ENCODE data around the gene UBIAD1.
A peak's percentile ranks its signal among the peaks of the same experiment; 100 is the strongest.
"Not testable (repeated sequence)": the region's sequence is repeated elsewhere in the genome, so short reads cannot be mapped to it uniquely, and the experiment has no call there.

Gene UBIAD1

DNA sequence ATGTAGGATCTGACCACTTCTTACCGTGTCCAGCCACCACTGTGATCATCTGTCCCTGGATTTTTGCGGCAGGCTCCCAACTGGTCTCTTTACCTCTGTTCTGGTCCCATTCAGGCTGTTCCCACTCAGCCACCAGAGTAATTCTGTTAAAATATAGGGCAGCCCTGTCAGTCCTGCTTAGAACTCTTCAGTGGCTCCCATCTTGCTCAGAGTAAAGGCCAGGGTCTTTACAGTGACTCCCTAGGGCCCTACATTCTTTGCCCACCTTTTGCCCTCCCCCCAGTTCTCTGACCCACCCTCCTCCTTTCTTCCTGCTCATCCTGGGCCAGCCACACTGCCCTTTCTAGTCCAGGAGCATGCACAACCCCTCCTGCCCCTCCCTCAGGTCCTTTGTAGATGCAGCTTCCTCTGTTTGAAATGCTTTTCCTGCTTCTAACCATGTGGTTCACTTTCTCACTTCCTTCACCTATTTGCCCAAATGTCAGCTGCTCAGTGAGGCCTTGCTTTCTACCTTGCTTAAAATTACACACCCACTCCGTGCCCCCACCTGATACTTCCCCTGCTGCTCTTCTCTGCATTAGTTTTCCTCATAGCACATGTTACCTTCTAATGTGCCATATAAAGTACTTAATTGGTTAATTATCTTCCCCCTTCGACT, 7.8 kb downstream of the UBIAD1 start:
- peak; percentile 69 for DNase-seq

DNA sequence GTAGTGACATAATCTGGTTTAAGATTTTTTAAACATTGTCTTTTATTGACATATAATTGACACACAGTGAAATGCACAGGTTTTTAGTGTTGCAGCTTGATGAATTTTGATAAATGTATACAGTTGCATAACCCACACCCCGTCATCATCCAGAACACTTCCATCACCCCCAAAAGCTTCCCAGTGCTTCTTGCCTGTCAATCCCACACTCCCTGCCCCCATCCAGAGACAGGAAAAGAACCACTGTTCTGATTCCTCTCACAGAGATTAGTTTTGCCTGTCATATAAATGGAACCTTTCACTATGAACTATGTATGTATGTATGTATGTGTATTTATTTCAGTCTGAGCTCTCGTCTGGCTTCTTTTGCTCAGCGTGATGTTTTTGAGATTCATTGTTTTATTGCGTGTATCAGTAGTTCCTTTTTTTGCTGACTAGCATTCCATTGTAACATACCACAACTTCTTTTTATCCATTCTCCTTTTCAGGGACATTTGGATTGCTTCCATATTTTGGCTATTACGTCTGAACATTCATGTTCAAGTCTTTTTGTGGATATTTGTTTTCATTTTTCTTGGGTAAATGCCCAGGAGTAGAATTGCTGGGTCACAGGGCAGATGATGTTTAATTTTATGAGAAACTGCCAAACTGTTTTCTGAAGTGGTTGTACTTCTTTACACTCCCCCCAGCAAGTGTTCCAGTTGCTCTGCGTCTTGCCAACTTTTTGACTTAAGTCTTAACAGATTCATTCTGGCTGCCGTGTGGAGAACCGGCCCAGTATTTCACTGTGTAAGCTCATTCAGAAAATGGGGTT, 8.7 kb downstream of the UBIAD1 start:
- no peak for DNase-seq

DNA sequence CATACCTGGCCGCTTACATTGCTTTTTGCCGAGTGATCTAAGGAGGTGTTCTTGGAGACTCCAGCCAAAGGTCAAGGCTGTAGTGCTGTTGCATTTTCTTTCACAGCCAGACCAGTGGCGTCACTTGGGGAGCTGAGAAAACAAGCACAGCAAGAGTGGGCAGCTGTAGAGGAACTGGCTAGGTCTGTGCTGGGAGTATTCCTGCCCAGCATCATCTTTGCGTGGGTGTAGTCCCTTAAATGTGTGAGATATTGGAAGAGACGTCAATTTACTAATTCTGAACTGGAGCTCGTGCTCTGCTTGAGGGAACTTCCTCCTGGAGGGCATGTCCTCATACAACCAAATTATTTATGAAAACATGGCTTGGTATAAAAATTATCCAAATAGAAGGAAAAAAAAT, 10.2 kb downstream of the UBIAD1 start:
- DNase-seq: no peak

DNA sequence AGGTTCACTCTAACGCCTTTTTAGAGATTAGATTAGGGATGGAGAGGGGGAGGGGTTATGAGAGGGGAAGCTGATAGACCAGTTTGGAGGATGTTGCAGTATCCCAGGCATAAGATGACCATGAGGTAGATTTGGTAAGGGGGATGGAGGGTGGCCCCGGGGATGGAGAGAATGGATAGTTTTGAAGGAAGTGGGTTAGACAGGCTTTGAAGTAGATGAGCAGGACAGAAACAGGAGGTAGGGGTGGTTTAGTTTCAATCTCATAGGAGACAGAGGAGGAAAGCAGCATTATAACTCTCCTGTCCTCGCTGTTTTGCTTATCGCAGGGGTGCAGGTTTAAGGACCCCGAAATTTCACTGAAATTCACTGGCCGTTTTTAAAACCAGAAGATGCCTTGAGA, 11.8 kb downstream of the UBIAD1 start:
- DNase-seq: no peak

DNA sequence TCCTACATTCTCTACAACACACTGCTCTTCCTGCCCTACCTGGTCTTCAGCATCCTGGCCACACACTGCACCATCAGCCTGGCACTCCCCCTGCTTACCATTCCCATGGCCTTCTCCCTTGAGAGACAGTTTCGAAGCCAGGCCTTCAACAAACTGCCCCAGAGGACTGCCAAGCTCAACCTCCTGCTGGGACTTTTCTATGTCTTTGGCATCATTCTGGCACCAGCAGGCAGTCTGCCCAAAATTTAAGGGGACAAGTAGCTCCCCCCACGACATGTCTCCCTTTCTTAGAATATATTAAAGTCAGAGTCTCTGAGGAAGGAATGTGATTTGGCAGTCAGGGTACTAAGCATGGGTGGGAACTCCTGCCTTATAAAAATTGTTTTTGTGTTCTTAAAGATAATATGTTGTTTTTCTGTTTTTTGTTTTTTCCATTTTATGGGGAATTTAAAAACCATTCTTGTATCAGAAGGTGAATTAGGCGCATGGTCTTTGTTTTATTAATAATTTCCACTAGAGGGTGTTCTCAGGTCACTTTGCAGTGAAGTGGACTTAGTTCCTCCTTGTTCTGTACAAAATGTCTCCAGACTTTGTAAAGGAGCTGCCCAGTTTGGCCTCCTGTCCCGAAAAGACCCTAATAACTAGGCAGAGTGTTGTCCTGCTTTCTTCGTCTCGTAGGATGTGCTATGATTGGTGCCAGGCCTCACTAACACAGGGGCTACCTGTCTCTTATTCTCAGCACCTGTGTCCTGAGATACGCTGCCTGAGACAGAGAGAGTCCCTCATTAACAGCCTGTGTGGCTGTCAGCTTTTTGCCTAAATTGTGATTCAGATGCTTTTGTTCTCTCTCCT, 13.1 kb downstream of the UBIAD1 start:
- DNase-seq: peak; percentile 49

DNA sequence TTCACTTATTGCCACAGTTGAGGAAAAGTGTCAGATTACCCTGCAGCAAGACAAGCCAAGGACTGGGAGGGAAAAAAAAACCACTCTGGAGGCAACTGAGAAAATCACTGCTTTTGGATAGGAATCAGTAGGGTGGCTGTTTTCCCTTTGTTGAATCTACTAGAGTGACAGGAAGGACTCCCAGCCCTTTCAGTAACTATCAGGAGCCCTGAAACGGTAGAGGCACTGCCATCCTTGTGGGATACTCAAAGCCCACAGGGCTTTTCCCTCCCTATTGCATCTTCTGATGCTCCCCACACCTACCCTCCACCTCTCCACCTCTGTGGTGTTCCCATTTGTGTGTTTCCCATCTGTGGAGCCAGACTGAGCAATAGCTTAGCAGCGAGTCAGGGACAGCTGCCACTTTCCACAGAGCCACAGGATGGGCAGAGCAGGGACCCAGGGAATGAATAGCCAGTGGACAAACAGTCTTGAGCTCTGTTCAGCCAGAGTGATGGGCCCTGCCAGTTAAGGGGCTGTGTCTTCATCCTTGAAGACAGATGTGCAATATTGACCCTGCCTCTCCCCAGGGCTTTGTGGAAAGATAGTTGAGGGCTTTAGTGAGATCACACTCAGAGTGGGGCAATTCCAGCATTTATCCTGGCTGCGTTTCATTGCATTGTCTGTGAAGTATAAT, 13.9 kb downstream of the UBIAD1 start:
- DNase-seq: no peak

DNA sequence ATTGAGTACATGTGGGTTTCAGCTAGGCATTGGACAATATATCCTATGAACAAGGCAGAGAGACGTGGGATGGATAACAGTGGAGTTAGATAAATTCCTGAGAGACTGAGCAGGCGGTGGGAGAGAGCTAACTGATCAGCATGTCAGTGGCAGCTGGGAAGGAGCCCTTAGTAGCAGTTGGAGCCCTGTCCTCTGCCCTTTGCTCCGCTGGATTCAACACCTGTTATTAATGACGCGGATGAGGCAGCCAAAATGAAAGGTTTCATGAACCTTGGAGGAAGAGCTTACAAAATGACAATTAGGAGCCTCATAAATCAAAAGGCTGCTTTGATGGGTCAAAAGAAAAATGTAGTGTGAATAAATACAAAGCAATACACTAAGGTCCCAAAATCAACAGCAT, 16.1 kb downstream of the UBIAD1 start:
- no peak for DNase-seq

DNA sequence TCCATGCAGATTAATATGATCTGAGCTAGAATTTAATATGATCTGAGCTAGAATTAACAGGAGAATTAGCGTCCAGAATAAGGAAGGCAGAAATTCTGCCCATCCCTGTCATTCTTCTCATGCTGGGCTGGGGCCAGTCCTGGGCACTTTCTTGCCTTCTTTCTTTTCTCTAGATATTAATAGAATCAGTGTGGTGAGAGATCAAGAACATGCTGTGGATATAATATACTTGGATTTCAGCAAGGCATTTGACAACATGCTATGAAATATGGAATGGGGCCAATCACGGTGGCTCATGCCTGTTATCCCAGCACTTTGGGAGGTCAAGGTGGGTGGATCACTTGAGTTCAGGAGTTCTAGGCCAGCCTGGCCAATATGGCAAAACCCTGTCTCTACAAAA, 18.1 kb downstream of the UBIAD1 start:
- no peak for DNase-seq

DNA sequence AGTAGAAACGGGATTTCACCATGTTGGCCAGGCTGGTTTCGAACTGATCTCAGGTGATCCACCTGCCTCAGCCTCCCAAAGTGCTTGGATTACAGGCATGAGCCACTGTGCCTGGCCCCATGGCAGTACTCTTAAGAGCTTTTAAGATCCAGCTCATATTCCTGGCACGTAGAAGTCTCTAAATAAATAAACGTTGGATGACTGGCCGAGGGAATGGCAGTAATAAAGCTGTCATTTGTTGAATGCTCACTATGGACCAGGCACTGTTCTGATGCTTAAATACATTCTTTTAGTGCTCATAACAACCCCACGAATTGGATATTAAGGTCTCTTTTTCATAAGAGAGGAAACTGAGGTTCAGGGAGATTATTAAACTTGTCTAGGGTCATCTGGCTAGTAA, 20.9 kb downstream of the UBIAD1 start:
- no peak for DNase-seq

DNA sequence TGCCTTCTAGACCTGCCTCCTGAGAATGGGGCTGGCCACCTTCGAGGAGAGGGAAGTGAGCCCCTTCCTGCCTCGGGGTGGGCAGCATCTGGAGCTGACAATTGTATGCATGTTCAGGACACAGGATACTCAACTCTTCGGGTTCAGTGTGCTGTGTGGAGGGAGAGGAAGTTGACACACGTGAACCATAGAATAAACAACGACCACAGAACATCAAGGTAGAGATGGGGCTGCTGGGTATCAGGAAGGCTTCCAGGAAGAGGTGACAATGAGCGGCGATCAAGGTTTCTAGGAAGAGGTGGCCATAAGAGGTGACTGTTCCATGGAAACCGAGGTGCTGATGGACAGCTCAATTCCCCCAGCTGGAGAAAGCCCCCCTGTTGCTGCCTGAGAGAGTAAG, 22.0 kb downstream of the UBIAD1 start:
- DNase-seq: no peak

DNA sequence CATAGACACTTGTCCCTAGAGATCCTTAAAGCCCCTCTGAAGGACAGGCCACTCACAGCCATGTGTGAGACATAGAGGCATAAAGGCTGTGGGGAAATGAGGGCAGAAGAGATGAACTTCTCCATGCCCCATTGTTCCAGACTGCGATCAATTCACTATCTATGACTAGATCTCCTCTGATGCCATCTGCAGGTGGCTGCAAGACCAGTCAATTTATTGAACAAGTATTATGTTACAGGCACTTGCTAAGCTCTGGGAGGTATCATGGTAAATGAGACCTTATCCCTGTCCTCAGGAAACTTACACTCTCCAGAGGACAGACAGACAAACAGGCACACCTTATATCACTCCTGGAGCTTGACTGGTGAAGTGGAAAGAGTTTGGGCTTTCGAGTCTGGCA, 22.9 kb downstream of the UBIAD1 start:
- no peak for DNase-seq

DNA sequence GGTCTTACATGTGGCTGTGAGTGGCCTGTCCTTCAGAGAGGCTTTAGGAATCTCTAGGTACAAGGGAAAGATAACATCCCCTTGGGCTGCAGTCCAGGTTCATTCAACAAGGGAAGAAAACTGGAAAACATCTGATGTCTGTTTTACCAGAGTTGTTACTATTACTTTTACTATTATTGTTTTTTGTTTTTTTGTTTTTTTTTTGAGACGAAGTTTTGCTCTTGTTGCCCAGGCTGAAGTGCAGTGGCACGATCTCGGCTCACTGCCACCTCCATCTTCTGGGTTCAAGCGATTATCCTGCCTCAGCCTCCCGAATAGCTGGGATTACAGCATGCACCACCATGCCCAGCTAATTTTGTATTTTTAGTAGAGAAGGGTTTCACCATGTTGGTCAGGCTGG, 24.8 kb downstream of the UBIAD1 start:
- not testable (repeated sequence) for DNase-seq

DNA sequence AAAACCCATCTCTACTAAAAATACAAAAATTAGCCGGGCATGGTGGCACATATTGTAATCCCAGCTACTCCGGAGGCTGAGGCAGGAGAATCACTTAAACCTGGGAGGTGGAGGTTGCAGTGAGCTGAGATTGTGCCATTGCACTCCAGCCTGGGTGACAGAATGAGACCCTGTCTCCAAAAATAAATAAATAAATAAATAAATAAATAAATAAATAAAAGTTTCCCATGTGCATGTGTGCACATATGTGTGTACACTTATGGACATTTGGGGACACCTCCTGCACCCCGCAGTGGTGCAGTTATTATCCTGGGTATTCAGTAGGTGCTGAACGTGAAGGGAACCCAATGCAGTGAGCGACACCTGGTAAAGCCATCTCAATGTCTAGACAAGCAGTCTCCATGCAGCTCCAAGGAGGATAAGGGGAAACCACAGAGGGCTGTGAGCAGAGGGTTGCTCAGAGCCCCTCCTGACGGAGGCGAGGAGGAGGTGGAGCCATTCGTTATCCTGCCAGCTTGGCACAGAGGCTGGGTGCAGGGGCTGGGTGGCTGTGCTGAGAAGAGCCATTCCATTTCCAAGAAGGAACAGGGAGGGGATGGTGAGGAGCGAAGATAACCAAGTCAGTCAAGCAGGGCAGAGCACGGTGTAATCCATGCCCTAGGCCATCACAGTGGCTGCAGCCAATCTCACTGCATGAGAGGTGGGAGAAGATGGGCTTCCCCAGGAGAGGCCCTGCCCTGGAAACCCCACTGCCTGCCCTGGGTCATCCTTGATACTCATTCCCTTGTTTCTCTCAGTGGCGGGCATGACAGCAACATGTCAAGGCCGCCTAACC, 25.6 kb downstream of the UBIAD1 start:
- DNase-seq: no peak

DNA sequence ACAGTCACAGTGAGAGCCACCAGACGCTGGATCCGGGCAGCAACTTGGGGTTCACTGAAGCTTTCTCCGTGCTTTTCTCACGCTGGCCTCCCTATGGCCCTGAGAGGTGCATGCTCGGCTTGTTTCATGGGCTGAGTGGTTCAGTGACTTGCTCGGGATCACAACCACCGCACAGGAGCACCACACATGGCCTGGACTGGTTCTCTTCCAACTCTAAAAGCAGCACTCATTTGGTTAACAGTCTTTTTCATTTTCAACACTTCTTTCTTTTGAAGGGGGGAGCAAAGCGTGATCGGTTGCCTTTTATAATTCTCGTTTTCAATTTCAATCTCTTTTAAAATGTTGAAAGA, 26.2 kb downstream of the UBIAD1 start:
- no peak for DNase-seq

DNA sequence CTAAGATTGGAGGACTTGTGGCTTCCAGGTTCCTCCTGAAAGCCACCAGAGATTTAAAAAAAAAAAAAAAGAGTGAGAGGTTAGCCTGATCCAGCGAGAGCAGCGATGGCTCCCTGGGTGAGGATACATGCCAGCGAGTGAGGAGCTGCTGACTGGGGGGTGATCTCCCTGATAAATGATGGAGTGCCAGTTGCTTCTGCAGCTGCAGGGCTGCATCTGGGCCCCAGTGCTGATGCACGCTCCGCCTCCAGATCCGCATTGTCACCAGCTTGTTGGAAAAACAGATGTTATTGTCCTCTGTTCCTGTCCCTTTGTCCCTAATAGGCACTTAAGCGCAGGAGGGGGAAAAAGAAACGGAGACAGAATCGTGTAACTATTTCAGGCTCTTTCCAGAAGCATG, 28.6 kb downstream of the UBIAD1 start:
- DNase-seq: peak; percentile 60

DNA sequence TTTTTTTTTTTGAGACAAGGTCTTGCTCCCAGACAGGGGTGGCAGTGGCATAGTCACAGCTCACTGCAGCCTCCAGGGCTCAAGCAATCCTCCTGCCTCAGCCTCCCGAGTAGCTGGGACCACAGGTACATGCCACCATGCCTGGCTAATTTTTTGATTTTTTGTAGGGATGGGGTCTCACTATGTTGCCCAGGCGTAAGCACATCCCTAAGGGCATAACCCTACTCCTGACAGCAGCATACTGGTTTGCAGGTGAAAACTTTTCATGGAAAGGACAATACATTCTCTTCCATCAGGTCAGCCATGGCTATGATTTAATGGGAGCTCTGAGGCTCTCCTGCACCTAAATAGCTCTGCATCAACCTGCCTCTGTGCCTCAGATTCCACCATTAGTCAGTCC, 29.4 kb downstream of the UBIAD1 start:
- DNase-seq: no peak

DNA sequence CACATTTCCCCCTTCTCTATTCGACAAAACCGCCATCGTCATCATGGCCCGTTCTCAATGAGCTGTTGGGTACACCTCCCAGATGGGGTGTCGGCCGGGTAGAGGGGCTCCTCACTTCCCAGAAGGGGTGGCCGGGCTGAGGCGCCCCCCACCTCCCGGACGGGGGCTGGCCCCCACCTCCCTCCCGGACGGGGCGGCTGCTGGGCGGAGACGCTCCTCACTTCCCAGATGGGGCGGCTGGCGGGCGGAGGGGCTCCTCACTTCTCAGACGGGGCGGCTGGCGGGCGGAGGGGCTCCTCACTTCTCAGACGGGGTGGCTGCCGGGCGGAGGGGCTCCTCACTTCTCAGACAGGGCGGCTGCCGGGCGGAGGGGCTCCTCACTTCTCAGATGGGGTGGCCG, 32.5 kb downstream of the UBIAD1 start:
- not testable (repeated sequence) for DNase-seq

DNA sequence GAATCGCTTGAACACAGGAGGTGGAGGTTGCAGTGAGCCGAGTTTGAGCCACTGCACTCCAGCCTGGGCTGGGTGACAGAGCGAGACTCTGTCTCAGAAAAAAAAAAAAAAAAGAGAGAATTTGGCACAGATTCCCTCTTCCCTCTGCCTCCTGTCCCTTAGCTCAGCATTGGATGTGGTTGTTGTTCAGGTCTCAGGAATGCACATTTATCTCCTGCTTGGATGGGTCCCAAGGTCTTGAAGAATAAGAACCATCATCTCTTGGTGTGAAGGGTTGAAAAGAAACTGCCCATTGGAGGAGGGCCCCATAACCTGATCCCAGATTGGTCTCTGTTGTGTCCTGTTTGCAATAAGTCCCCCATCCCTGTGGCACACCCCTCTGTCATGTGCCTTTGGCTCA, 34.9 kb downstream of the UBIAD1 start:
- no peak for DNase-seq

DNA sequence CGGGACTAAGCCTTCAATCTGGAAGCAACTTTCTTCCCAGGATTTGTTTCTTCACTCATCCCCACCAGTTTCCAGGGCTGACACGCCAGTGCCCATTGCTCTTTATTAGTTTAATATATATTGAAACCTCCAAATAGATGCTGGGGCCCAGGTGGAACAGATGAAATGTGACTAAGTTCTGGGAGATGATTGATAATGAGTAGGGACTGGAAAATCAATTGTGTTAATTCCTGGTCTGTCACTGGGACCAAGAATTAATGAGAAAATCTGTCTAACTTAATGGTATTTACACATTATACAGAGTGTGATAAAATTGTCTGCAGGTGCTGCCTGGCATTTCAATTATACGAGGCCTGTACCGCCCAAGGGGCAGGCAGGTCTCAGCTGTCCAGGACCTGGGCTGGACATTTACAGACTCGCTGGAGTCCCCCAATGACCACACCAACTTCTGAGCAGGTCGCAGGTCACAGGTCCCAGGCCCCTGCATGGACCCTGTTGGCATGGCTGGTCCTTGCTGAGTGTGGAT, 35.8 kb downstream of the UBIAD1 start:
- no peak for DNase-seq

DNA sequence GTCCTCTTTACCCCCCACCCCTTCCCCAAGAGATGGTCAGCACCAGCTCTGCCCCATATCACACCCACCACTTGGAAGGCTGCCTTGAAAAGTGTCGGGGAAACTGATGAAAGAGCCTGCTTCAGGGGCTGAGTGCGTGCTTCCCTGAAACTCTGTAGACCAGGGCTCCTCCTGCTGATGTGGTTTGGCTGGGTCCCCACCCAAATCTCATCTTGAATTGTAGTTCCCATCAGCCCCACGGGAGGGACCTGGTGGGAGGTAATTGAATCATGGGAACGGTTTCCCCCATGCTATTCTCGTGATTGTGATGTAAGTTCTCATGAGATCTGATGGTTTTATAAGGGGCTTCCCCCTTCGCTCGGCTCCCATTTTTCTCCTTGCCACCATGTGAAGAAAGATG, 36.4 kb downstream of the UBIAD1 start:
- no peak for DNase-seq

DNA sequence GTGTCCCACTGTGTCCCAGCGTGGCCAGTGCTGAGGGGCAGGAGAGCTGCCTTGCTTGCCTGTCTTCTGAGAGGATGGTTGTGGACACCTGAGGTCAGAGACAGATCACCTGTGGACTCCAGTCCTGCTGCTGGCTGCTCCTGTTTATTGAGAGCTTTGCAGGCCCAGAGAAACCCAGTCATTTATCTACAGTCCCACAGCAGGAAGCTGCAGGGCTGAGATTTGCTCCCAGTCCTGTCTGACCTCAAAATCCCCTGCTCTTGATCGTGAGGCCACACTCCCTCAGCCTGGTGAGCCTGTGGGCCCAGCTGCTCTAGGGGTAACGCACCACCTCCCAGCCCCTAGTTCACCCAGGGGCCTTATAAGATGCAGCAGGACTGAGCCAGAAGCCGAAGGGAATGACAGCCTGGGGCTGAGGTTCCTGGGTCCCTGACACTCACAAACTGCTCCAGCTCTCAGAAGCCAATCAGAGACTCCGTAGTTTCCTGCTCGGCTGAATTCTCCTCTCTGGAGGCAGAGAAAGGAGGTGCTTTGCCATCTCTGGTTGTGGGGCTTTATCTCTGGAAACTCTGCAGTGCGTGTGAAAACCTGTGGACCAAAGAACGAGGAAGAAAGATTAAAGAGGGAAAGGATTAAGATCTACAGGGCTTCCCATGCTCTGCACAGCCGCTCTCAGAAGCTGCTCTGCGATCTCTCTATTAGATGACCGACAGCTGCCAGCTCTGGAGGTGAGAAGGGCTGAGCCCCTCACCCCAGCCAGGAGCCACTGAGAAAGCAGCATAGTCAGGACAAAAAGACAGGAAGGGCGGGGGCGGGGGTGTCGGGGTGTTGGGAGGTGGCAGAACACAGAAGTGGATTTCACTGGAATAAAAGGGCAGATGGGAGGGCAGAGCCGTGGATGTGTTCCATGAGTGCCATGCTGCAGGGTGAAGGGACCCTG, 39.1 kb downstream of the UBIAD1 start:
- peak; percentile 98 for DNase-seq
